Endodermal cell (in vitro differentiated cells): Measurements from ENCODE around the gene ZNF506. TPM values are rescaled to one million over a fixed set of nuclear protein-coding genes. Genes with fewer than 3 reads are reported as not detected.
"Not testable (repeated sequence)": the region's sequence is repeated elsewhere in the genome, so short reads cannot be mapped to it uniquely, and the experiment has no call there.

Source experiments
- DNase-seq: peaks from one replicate; pipeline ENCODE4 v3.0.0-alpha.2; 2017
- H3K27ac ChIP-seq: 2 replicates; pipeline ENCODE4 v1.5.1; 2013; ENCODE audit warnings: mild to moderate bottlenecking, low read depth, low read length, moderate library complexity
- H3K27me3 ChIP-seq: 2 replicates; pipeline ENCODE4 v1.6.1; 2013; ENCODE audit warnings: mild to moderate bottlenecking, low read length, moderate library complexity; ENCODE audit not compliant: insufficient read depth, control insufficient read depth, poor library complexity, severe bottlenecking
- H3K36me3 ChIP-seq: 2 replicates; pipeline ENCODE4 v1.7.0; 2013; ENCODE audit warnings: mild to moderate bottlenecking, low read length, moderate library complexity; ENCODE audit not compliant: control insufficient read depth, insufficient read depth
- H3K4me1 ChIP-seq: one replicate; pipeline ENCODE4 v1.7.0; 2013; ENCODE audit warnings: low read length; ENCODE audit not compliant: control insufficient read depth, insufficient read depth
- H3K4me3 ChIP-seq: 2 replicates; pipeline ENCODE4 v1.5.1; 2013; ENCODE audit warnings: mild to moderate bottlenecking, low read length, moderate library complexity
- H3K9ac ChIP-seq: 2 replicates; pipeline ENCODE4 v1.6.1; 2013; ENCODE audit warnings: mild to moderate bottlenecking, low read length, moderate library complexity; ENCODE audit not compliant: poor library complexity, severe bottlenecking; ENCODE audit errors: extremely low read depth
- H3K9me3 ChIP-seq: 2 replicates; pipeline ENCODE4 v1.6.1; 2013; ENCODE audit warnings: mild to moderate bottlenecking, low read length, moderate library complexity; ENCODE audit not compliant: control insufficient read depth
- H3K27ac Mint-ChIP-seq: 2 replicates; pipeline ENCODE4 v1.8.0; 2020; ENCODE audit warnings: mixed read lengths
- H3K27me3 Mint-ChIP-seq: 2 replicates; pipeline ENCODE4 v1.8.0; 2021; ENCODE audit warnings: mild to moderate bottlenecking, mixed read lengths; ENCODE audit not compliant: insufficient read depth
- H3K36me3 Mint-ChIP-seq: 2 replicates; pipeline ENCODE4 v1.8.0; 2020; ENCODE audit warnings: low read depth, mixed read lengths
- H3K4me1 Mint-ChIP-seq: 2 replicates; pipeline ENCODE4 v1.8.0; 2020; ENCODE audit warnings: mixed read lengths
- H3K4me3 Mint-ChIP-seq: 2 replicates; pipeline ENCODE4 v1.8.0; 2020; ENCODE audit warnings: mild to moderate bottlenecking, moderate library complexity, mixed read lengths
- H3K9me3 Mint-ChIP-seq: 2 replicates; pipeline ENCODE4 v1.8.0; 2020; ENCODE audit warnings: mild to moderate bottlenecking, mixed read lengths
- WGBS, 2 experiments: methylation state at CpG; one replicate each; pipeline versions ENCODE4 v1.1.5 to v1.1.7; 2013; ENCODE audit warnings: missing lambda C conversion rate in 2 of 2, mixed read lengths in 1 of 2; ENCODE audit not compliant: insufficient coverage in 1 of 2, insufficient read length in 1 of 2; 5-methylcytosine and 5-hydroxymethylcytosine counted together
- total RNA-seq, 2 donors: library from RNA; stranded (reverse); fragmentation: NEBNext Ultra II Directional in 1 of 2; extraction: Animal tissue kit (Norgen Biotek cat#: 25700) in 1 of 2; gene quantifications; 2 replicates in 1 of 2; 3 replicates in 1 of 2; pipeline ENCODE4 v1.2.1, GENCODE V29; 2021
- TF ChIP-seq, protein P1 (sequence below): fragments of 200-600 bp; sonication (generic); conservative IDR thresholded peaks from 2 replicates; pipeline ENCODE4 v1.5.0; 2021; ENCODE audit warnings: antibody characterized with exemption, mild to moderate bottlenecking

The ZNF506 gene
- total RNA-seq, 2 donors from 2014 or later, result 8.8 to 12.0 TPM

DNA sequence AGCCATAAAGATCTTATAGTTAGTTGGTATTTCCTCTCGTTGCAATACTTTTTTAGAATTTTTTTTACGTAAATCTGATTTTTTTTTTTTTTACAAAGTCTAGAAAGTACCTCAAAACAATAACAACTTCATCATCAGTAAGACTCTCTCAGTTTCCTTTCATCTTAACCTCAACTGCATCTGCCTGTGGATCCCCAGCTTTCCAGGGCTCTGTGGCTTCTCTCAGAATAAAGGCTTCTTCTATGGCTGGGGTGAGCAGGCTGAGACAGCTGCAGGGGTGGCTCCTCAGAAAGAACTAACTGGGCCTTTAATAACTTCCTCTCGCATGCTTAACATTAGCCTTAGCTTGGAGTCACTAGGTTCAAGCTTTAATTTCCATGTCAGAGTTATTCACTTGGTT is 4.2 kb downstream of the ZNF506 start:
- Histone ChIP-seq H3K4me3 (peak overlapping the region; percentile 56), H3K36me3 (peaks cover 36% of the 10 kb centered on the region), H3K27ac (no peak overlapping the region), H3K9ac (no peak overlapping the region), H3K4me1 (no peaks in the 10 kb centered on the region), H3K9me3 (peaks cover 53% of the 10 kb centered on the region), H3K27me3 (no peaks in the 10 kb centered on the region)
- Mint-ChIP-seq H3K36me3 (peaks cover 40% of the 10 kb centered on the region), H3K27ac (peak overlapping the region; percentile 44), H3K9me3 (peaks cover 34% of the 10 kb centered on the region), H3K4me3 (peak overlapping the region; percentile 29), H3K4me1 (peaks cover 7% of the 10 kb centered on the region), H3K27me3 (no peaks in the 10 kb centered on the region)
- TF ChIP-seq, protein P1, sequence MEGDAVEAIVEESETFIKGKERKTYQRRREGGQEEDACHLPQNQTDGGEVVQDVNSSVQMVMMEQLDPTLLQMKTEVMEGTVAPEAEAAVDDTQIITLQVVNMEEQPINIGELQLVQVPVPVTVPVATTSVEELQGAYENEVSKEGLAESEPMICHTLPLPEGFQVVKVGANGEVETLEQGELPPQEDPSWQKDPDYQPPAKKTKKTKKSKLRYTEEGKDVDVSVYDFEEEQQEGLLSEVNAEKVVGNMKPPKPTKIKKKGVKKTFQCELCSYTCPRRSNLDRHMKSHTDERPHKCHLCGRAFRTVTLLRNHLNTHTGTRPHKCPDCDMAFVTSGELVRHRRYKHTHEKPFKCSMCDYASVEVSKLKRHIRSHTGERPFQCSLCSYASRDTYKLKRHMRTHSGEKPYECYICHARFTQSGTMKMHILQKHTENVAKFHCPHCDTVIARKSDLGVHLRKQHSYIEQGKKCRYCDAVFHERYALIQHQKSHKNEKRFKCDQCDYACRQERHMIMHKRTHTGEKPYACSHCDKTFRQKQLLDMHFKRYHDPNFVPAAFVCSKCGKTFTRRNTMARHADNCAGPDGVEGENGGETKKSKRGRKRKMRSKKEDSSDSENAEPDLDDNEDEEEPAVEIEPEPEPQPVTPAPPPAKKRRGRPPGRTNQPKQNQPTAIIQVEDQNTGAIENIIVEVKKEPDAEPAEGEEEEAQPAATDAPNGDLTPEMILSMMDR, result no peak
- WGBS, 2 experiments, result 96 to 100% methylated on average over 2 to 3 of the region's 3 CpGs
- no peak for DNase-seq

- Mint-ChIP-seq H3K4me3 (peak overlapping the region; percentile 29), H3K36me3 (peaks cover 40% of the 10 kb centered on the region), H3K27ac (no peak overlapping the region), H3K4me1 (peaks cover 7% of the 10 kb centered on the region), H3K27me3 (no peaks in the 10 kb centered on the region), H3K9me3 (peaks cover 30% of the 10 kb centered on the region)
- WGBS, 2 experiments, result 84% methylated on average over 8 of the region's 9 CpGs; no CpG with 5 or more reads in 1 of the 2 experiments
- no peak overlapping the region for H3K9ac ChIP-seq
- H3K27me3 ChIP-seq, result no peaks in the 10 kb centered on the region
- no peak overlapping the region for H3K27ac ChIP-seq
- peaks cover 53% of the 10 kb centered on the region for H3K9me3 ChIP-seq
- H3K36me3 ChIP-seq, result peaks cover 36% of the 10 kb centered on the region
- TF ChIP-seq, protein P1, result no peak
- H3K4me3 ChIP-seq, result no peak overlapping the region
- H3K4me1 ChIP-seq, result no peaks in the 10 kb centered on the region
- DNase-seq, result no peak
Observed at GRCh38 chr19:19816679-19817078, 4.9 kb downstream of the ZNF506 start.

GRCh38 chr19:19811999-19812398 is 9.6 kb downstream of the ZNF506 start:
- H3K9ac ChIP-seq, H3K27me3 Mint-ChIP-seq, H3K4me3 ChIP-seq, H3K27ac ChIP-seq, H3K4me3 Mint-ChIP-seq, DNase-seq, H3K27me3 ChIP-seq, H3K27ac Mint-ChIP-seq, H3K4me1 ChIP-seq, H3K4me1 Mint-ChIP-seq: not testable (repeated sequence)
- H3K9me3 Mint-ChIP-seq, result peaks cover 20% of the 10 kb centered on the region
- Histone ChIP-seq H3K36me3 (peaks cover 31% of the 10 kb centered on the region), H3K9me3 (peaks cover 42% of the 10 kb centered on the region)
- 89% methylated on average over 1 of the region's 1 CpG; no CpG with 5 or more reads in 1 of the 2 experiments for WGBS, 2 experiments
- H3K36me3 Mint-ChIP-seq, result peaks cover 31% of the 10 kb centered on the region

DNA sequence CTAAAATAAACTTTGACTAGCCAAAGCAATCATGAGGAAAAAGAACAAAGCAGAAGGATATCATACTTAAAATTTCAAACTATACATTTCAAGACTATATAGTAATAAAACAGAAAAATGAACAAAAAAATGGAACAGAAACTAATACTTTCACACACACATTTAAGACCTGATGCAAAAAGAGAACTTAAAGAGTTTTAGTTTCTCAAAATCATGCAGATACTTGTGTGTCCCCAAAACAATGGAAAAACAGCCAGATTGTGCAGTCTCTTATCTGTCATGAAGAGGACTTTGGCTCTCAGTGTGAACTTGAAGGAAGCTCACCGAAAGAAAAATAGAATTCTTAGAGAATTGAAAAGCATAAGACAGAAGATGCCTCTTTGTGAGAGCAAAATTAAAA is 16.1 kb downstream of the ZNF506 start:
- WGBS, 2 experiments, result 97 to 100% methylated on average over 1 of the region's 1 CpG

More for the DNA sequence above, 16.1 kb downstream of the ZNF506 start:
- Histone ChIP-seq H3K36me3 (peaks cover 60% of the 10 kb centered on the region), H3K4me1 (no peaks in the 10 kb centered on the region), H3K4me3 (no peak overlapping the region), H3K27me3 (no peaks in the 10 kb centered on the region), H3K9me3 (peaks cover 64% of the 10 kb centered on the region), H3K27ac (no peak overlapping the region), H3K9ac (no peak overlapping the region)
- DNase-seq, result no peak
- TF ChIP-seq, protein P1, result no peak
- H3K4me3 Mint-ChIP-seq, result no peak overlapping the region
- H3K27ac Mint-ChIP-seq, result no peak overlapping the region
- H3K9me3 Mint-ChIP-seq, result peaks cover 33% of the 10 kb centered on the region
- peaks cover 54% of the 10 kb centered on the region for H3K36me3 Mint-ChIP-seq
- no peaks in the 10 kb centered on the region for H3K4me1 Mint-ChIP-seq
- no peaks in the 10 kb centered on the region for H3K27me3 Mint-ChIP-seq
